MCF 10A (cell line): ENCODE results near the gene THOC3. TPM values are rescaled to one million over a fixed set of nuclear protein-coding genes. Genes with fewer than 3 reads are reported as not detected.
"Not testable (repeated sequence)": the region's sequence is repeated elsewhere in the genome, so short reads cannot be mapped to it uniquely, and the experiment has no call there.

Experiments used
- Bru-seq: library from RNA; stranded (reverse); fragments of 400-500 nt; gene quantifications from one replicate; lab custom pipeline; 2021; lab: Mats Ljungman, UMichigan
- BruChase-seq, 2 experiments: library from RNA; stranded (reverse); fragments of 400-500 nt; gene quantifications; one replicate each; lab custom pipeline; 2021; lab: Mats Ljungman, UMichigan
- BruUV-seq: library from RNA; stranded (reverse); fragments of 400-500 nt; replicated peaks from 2 replicates; lab custom pipeline; 2021; lab: Mats Ljungman, UMichigan
- CTCF ChIA-PET: fragments of 300-600 bp; sonication (Branson Sonifier 250); formaldehyde crosslinking; extraction: SDS; loops from one replicate; lab custom pipeline; 2021; ENCODE audit warnings: antibody characterized with exemption, inconsistent platforms; lab: Yijun Ruan, JAX
- POLR2A ChIA-PET: fragments of 300-600, 350-650 bp; sonication (Branson Sonifier 250); formaldehyde crosslinking; extraction: SDS; loops from one replicate; lab custom pipeline; 2020; ENCODE audit warnings: antibody characterized with exemption, inconsistent platforms; lab: Yijun Ruan, JAX
- DNase-seq: peaks from one replicate; pipeline ENCODE4 v3.0.0-alpha.2; 2018; ENCODE audit not compliant: unreplicated experiment
- H3K27ac Mint-ChIP-seq: one replicate; pipeline ENCODE4 v1.8.0; 2022; ENCODE audit warnings: mild to moderate bottlenecking, low read depth, mixed read lengths; ENCODE audit not compliant: unreplicated experiment
- H3K27me3 Mint-ChIP-seq: one replicate; pipeline ENCODE4 v1.8.0; 2022; ENCODE audit warnings: mixed read lengths; ENCODE audit not compliant: insufficient read depth, unreplicated experiment
- H3K36me3 Mint-ChIP-seq: one replicate; pipeline ENCODE4 v1.8.0; 2022; ENCODE audit warnings: mild to moderate bottlenecking, moderate library complexity, mixed read lengths; ENCODE audit not compliant: insufficient read depth, unreplicated experiment
- H3K4me1 Mint-ChIP-seq: one replicate; pipeline ENCODE4 v1.8.0; 2022; ENCODE audit warnings: mixed read lengths; ENCODE audit not compliant: insufficient read depth, unreplicated experiment
- H3K4me3 Mint-ChIP-seq: one replicate; pipeline ENCODE4 v1.8.0; 2022; ENCODE audit warnings: mild to moderate bottlenecking, moderate library complexity, mixed read lengths; ENCODE audit not compliant: unreplicated experiment
- H3K9me3 Mint-ChIP-seq: one replicate; pipeline ENCODE4 v1.8.0; 2022; ENCODE audit warnings: mixed read lengths; ENCODE audit not compliant: unreplicated experiment
- intact Hi-C: fragments of 100-400 bp; cut with micrococcal nuclease; formaldehyde crosslinking; loops from 2 replicates; pipeline ENCODE4 v1.14.1; 2022
- long read RNA-seq: library from polyadenylated mRNA; stranded (forward); transcript quantifications from one replicate; pipeline ENCODE4 v2.0.0, GENCODE V29; 2022
- total RNA-seq: library from RNA; stranded (reverse); gene quantifications from 2 replicates; pipeline ENCODE4 v1.2.3, GENCODE V29; 2022

The THOC3 gene, protein sequence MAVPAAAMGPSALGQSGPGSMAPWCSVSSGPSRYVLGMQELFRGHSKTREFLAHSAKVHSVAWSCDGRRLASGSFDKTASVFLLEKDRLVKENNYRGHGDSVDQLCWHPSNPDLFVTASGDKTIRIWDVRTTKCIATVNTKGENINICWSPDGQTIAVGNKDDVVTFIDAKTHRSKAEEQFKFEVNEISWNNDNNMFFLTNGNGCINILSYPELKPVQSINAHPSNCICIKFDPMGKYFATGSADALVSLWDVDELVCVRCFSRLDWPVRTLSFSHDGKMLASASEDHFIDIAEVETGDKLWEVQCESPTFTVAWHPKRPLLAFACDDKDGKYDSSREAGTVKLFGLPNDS
- total RNA-seq (42.7 and 54.2 TPM in 2 replicates), Bru-seq, nascent RNA (percentile 34 among the genes with signal in this experiment), BruChase-seq, experiment 1, labeled RNA remaining after a 6-hour chase (percentile 49 among the genes with signal in this experiment), BruChase-seq, experiment 2, labeled RNA remaining after a 2-hour chase (percentile 40 among the genes with signal in this experiment)
- long read RNA-seq, transcript THOC3-201 (6 exons, 1,589 nt), result major isoform, 203 of 217 reads
- long read RNA-seq, partial matches to known transcripts, result 0 of 217 reads
- long read RNA-seq, other reads (novel, unspliced or antisense), result 13 of 217 reads

DNA sequence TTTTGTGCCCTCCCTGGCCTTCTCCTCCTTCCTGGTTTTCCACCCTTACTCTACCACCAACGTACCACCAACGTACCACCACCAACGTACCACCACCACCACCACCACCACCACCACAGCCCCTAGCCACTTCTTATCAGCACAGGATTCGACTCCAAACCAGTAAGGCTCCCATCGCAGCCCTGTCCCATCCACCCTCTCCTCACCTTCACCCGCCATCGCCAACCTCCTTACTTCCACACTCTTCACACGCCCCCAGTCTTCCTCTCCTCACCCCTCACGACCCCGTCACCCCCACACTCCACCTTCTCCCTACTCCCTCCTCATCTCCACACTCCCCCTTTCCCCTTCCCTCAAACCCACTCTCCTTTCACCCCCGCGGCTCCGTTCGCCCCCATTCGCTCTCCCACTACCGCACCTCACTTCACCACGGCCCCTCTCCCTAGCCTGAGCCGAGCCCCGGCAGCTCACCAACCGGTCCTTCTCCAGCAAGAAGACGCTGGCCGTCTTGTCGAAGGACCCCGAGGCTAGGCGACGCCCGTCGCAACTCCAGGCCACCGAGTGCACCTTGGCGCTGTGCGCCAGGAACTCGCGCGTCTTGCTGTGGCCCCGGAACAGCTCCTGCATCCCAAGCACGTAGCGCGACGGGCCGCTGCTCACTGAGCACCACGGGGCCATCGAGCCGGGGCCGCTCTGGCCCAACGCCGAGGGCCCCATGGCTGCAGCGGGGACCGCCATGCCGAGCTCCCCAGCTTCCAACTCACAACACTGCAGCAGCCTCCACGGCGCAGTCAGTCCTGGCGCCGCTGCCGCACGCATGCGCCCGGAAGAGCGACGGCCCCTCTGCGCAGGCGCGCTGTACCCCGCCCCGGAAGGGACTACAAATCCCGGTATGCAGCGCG lies at the start of gene THOC3:
TSS of gene THOC3 (minus strand) at position 845 of the 902 bp plus-strand sequence. CDS start at position 738, 107 bp downstream.
- H3K27me3 Mint-ChIP-seq, H3K36me3 Mint-ChIP-seq, H3K9me3 Mint-ChIP-seq, BruUV-seq, intact Hi-C loops, CTCF ChIA-PET, POLR2A ChIA-PET, H3K4me1 Mint-ChIP-seq: not testable (repeated sequence)
- peak within 1 kb of the TSS; percentile 84 for H3K4me3 Mint-ChIP-seq
- peak; percentile 79 for DNase-seq
- peak within 1 kb of the TSS; percentile 46 for H3K27ac Mint-ChIP-seq

DNA sequence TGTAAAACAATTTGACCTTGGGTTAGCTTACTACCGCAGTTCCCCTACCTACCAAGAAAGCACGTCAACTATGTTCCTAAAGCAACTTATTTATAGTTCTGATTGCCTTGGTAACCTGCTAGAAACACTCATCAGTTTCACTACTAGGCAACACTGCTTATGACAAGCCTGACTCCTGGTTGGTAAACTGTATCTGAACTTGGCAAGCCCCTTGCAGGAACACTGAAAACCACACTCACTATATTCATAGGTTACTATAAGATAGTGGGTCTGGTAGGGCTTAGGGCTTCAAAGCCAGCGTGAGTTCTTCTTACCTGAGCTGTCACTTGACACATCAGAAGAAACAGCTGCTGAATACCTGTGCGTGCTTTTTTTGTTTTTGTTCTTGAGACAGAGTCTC lies 49.2 kb upstream of the THOC3 start:
- H3K27ac Mint-ChIP-seq, CTCF ChIA-PET, POLR2A ChIA-PET, BruUV-seq, H3K9me3 Mint-ChIP-seq, H3K4me1 Mint-ChIP-seq, H3K4me3 Mint-ChIP-seq, H3K27me3 Mint-ChIP-seq, H3K36me3 Mint-ChIP-seq, intact Hi-C loops, DNase-seq: not testable (repeated sequence)

DNA sequence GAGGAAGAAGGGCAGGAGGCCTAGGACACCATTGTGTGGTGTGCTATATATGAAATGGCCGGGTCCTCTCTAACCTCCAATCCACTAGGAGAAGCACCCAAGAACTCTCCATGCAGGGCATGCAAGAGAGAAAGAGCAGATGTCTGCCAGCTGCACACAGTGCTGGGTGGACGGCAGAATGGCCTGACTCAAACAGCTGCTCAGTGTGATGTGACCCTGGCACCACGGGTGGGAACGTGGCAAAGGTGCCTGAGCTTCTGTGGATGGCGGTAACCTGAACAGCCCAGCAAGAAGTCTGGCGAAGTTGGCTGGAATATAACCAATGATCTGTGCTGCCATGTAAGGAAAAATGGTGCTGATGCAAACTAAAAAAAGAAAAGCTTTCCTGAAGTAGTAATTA lies 46.2 kb upstream of the THOC3 start:
- POLR2A ChIA-PET, H3K4me1 Mint-ChIP-seq, intact Hi-C loops, H3K27ac Mint-ChIP-seq, CTCF ChIA-PET, BruUV-seq, H3K9me3 Mint-ChIP-seq, H3K4me3 Mint-ChIP-seq, H3K36me3 Mint-ChIP-seq, H3K27me3 Mint-ChIP-seq, DNase-seq: not testable (repeated sequence)

DNA sequence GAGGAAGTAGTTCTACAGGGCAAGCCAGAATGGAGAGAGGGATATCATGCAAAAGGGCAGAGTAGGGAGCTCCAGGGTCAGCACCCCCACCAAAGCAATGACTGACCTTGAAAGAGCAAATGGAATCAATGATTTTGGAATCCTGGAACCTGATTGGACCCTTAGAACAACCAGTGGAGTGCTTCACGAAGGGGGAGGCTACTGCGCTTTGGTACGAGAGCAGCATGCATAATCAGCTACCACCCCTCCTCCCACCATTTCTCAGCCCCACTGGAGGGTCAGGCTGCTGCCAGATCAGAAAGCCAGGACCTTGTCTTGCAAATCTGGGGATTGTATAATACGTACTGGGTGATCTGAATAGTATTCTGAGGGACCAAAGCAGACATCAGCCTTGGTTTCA lies 43.0 kb upstream of the THOC3 start:
- H3K4me3 Mint-ChIP-seq, H3K27ac Mint-ChIP-seq, H3K9me3 Mint-ChIP-seq, CTCF ChIA-PET, DNase-seq, H3K36me3 Mint-ChIP-seq, BruUV-seq, intact Hi-C loops, H3K27me3 Mint-ChIP-seq, POLR2A ChIA-PET, H3K4me1 Mint-ChIP-seq: not testable (repeated sequence)

DNA sequence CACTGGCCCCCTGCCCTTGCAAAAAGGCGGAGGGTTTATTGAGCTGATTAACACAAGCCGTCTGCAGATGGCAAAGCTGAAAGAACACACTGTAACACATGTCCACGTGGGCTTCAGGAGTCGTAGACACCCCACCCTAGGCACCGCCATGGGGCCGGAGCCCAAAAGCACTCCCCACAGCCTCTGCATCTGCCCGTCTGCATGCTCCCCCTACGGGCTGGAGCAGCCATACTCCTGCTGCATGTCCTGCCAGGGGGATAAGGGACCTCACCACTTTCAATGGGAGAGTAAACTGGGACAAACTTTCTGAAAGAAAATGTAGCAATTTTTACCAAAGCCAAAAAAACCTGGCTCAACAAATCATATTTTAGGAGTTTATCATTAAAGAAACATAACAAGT lies 42.1 kb upstream of the THOC3 start:
- BruUV-seq, H3K9me3 Mint-ChIP-seq, CTCF ChIA-PET, POLR2A ChIA-PET, H3K27me3 Mint-ChIP-seq, H3K4me3 Mint-ChIP-seq, DNase-seq, H3K36me3 Mint-ChIP-seq, intact Hi-C loops, H3K4me1 Mint-ChIP-seq, H3K27ac Mint-ChIP-seq: not testable (repeated sequence)

DNA sequence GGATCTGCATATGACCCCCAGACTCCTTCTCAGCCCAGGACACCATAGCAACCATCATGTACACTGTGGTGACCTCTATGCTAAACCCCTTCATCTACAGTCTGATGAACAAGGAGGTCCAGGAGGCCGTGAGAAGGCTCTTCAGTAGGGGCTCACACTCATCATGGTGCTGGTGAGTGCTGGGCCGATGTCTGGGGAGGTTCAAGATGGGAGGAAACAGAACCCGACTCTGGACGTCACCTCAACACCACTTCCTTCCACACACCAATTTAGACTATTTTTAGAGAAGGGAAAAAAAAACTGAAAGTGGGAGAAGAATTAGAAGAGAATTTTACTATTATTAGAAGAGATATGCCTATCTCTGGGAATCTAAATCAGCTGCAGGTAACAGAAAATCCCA lies 39.1 kb upstream of the THOC3 start:
- H3K4me1 Mint-ChIP-seq, H3K27ac Mint-ChIP-seq, DNase-seq, BruUV-seq, CTCF ChIA-PET, H3K9me3 Mint-ChIP-seq, POLR2A ChIA-PET, intact Hi-C loops, H3K27me3 Mint-ChIP-seq, H3K4me3 Mint-ChIP-seq, H3K36me3 Mint-ChIP-seq: not testable (repeated sequence)

DNA sequence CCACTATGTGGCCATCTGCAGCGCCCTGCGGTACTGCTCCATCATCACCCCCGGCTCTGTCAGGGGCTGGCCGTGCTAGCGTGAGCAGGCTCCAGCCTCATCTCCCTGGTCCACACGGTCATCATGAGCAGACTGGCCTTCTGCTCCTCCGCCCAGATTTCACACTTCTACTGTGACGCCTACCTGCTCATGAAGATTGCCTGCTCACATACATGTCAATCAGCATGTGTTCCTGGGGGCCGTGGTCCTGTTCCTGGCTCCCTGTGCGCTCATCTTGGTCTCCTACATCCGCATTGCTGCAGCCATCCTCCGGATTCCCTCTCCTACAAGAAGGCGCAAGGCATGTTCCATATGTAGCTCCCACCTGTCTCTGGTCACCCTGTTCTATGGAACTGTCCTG lies 38.7 kb upstream of the THOC3 start:
- H3K9me3 Mint-ChIP-seq, H3K36me3 Mint-ChIP-seq, H3K27me3 Mint-ChIP-seq, H3K4me3 Mint-ChIP-seq, H3K27ac Mint-ChIP-seq, BruUV-seq, H3K4me1 Mint-ChIP-seq, DNase-seq, POLR2A ChIA-PET, intact Hi-C loops: not testable (repeated sequence)
- CTCF ChIA-PET, result interaction anchor here (0.7 kb wide), 1 partner anchor 672 kb away, joined by 3 read pairs; no protein-coding TSS in a partner anchor

DNA sequence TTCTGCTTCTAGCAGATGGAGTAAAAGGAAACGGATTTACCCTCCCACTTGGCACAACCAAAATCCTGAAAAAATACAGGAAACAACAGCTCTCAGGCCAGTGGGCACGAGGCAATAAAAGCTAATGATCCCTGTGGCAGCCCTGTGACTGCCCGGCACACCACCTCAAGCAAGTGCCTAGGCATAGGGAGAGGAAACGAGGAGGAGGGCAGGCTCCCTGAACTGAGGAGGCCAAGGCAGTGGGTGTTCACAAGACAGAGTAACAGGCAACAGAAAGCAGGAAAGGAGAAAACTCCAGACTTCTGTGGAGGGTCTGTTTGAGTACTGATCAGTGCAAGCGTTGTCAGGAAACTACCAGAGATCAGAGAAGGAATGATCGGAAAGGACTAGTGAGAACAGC lies 29.9 kb upstream of the THOC3 start:
- CTCF ChIA-PET, H3K27ac Mint-ChIP-seq, DNase-seq, H3K36me3 Mint-ChIP-seq, H3K27me3 Mint-ChIP-seq, BruUV-seq, POLR2A ChIA-PET, H3K4me3 Mint-ChIP-seq, H3K9me3 Mint-ChIP-seq, intact Hi-C loops, H3K4me1 Mint-ChIP-seq: not testable (repeated sequence)
